ENCODE data around the gene MAPK10. TPM values are rescaled to one million over a fixed set of nuclear protein-coding genes. Genes with fewer than 3 reads are reported as not detected.

The MAPK10 gene
- total and polyA plus RNA-seq, 4 donors: 3.3 to 109 (median 24.5) TPM

DNA sequence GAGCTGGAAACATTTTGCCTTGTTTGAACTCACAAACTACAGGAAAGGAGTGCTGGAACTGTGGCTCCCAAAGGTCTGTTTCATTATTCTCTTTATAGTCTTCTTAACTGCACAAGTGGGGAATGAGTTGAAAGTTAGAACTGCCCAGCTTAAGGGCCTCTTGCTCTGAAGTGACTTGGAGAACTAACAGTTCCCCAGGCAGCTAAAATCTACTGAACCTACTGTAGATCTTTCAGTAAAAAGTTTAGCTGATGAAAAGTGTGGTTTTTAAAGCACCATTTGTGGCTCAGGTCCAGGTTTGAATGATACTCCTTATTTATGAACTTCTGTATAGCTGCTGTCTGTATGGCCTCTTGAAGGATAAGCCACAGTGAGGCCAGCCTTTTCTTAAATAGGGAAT is 353.8 kb downstream of the MAPK10 start:
- H3K36me3 ChIP-seq (ENCODE audit: control insufficient read depth in 4 of 4, insufficient read depth in 4 of 4, low read length in 4 of 4): peaks cover 0 to 6% (median 2%) of the 10 kb centered on the region in 4 donors
- H3K27ac ChIP-seq (ENCODE audit: low read depth in 1 of 2, low read length in 1 of 2): no peak overlapping the region
- TF ChIP-seq, protein P1, sequence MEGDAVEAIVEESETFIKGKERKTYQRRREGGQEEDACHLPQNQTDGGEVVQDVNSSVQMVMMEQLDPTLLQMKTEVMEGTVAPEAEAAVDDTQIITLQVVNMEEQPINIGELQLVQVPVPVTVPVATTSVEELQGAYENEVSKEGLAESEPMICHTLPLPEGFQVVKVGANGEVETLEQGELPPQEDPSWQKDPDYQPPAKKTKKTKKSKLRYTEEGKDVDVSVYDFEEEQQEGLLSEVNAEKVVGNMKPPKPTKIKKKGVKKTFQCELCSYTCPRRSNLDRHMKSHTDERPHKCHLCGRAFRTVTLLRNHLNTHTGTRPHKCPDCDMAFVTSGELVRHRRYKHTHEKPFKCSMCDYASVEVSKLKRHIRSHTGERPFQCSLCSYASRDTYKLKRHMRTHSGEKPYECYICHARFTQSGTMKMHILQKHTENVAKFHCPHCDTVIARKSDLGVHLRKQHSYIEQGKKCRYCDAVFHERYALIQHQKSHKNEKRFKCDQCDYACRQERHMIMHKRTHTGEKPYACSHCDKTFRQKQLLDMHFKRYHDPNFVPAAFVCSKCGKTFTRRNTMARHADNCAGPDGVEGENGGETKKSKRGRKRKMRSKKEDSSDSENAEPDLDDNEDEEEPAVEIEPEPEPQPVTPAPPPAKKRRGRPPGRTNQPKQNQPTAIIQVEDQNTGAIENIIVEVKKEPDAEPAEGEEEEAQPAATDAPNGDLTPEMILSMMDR (IDR thresholded peaks at IDR 0.05; ENCODE audit: control extremely low read depth, extremely low read depth): no peak
- H3K9ac ChIP-seq (ENCODE audit: insufficient read depth in 1 of 2, low read length in 2 of 2): no peak overlapping the region
- no peaks in the 10 kb centered on the region for H3K9me3 ChIP-seq (ENCODE audit: control insufficient read depth in 4 of 4, insufficient read depth in 3 of 4, low read length in 3 of 4)
- no peak overlapping the region for H3K4me3 ChIP-seq
- H3K4me1 ChIP-seq (ENCODE audit: control insufficient read depth in 5 of 5, insufficient read depth in 5 of 5, low read length in 5 of 5): peaks cover 0 to 5% (median 1%) of the 10 kb centered on the region in 5 donors
- no peaks in the 10 kb centered on the region for H3K27me3 ChIP-seq (ENCODE audit: control insufficient read depth in 3 of 3, insufficient read depth in 3 of 3, low read length in 2 of 3)
- peak; percentile 17 for ATAC-seq (ENCODE audit: insufficient read depth, low FRiP score)
- DNase-seq: peak in 2 of 3 donors; percentile 3 to 57

DNA sequence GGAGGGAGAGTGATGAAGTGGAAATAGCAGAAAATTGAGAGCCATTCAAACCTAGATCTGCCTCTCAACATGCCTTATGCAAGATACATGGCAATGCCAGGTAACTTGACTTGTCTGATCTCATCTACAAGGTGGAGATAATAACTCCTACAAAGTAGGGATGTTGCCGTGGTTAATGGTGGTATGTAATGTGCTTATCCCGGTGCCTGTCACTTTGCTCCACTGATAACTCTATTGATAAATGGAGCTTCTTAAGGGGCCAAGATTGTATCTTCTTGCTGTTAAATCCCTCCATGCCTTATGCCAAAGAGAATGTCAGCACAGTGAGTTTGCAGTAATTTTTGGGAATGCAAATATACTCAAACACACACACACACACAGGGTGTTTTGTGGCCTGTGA is 355.8 kb downstream of the MAPK10 start:
- no peak for ATAC-seq (ENCODE audit: insufficient read depth, low FRiP score)
- H3K9me3 ChIP-seq (ENCODE audit: control insufficient read depth in 4 of 4, insufficient read depth in 3 of 4, low read length in 3 of 4): no peaks in the 10 kb centered on the region
- 64 to 83% methylated on average over 2 of the region's 2 CpGs for WGBS, 2 donors

DNA sequence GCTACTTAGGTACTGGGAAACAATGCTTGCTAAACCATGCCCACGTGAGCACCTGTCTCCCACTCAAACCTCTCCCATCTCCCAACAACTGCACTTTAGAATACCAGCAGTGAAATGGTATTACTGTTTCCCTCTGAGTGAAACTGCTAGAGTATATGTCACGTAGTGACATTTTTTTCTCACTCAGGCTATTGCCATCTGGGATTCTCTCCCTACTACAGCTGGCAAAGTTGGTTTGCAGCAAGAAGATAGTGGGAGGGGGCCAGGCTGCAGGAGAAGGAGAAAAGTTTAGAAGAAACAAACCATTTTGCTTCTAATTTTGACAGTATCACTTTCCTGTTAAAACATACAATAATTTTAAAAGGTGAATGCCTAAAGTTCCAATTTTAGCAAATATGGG is 358.3 kb downstream of the MAPK10 start:
- 79% methylated on average over 2 of the region's 2 CpGs for WGBS, 2 donors
- Histone ChIP-seq H3K36me3 (ENCODE audit: control insufficient read depth in 4 of 4, insufficient read depth in 4 of 4, low read length in 4 of 4) (peaks cover 0 to 11% (median 2%) of the 10 kb centered on the region in 4 donors), H3K9me3 (ENCODE audit: control insufficient read depth in 4 of 4, insufficient read depth in 3 of 4, low read length in 3 of 4) (no peaks in the 10 kb centered on the region), H3K4me1 (ENCODE audit: control insufficient read depth in 5 of 5, insufficient read depth in 5 of 5, low read length in 5 of 5) (peaks cover 0 to 5% (median 0%) of the 10 kb centered on the region in 5 donors), H3K27ac (ENCODE audit: low read depth in 1 of 2, low read length in 1 of 2) (no peak overlapping the region), H3K4me3 (no peak overlapping the region), H3K9ac (ENCODE audit: insufficient read depth in 1 of 2, low read length in 2 of 2) (no peak overlapping the region), H3K27me3 (ENCODE audit: control insufficient read depth in 3 of 3, insufficient read depth in 3 of 3, low read length in 2 of 3) (no peaks in the 10 kb centered on the region)
- DNase-seq (no peak), ATAC-seq (ENCODE audit: insufficient read depth, low FRiP score) (no peak)
- TF ChIP-seq, protein P1 (IDR thresholded peaks at IDR 0.05; ENCODE audit: control extremely low read depth, extremely low read depth): no peak

More for the DNA sequence above, 355.8 kb downstream of the MAPK10 start:
- no peaks in the 10 kb centered on the region for H3K27me3 ChIP-seq (ENCODE audit: control insufficient read depth in 3 of 3, insufficient read depth in 3 of 3, low read length in 2 of 3)
- no peak overlapping the region for H3K27ac ChIP-seq (ENCODE audit: low read depth in 1 of 2, low read length in 1 of 2)
- H3K36me3 ChIP-seq (ENCODE audit: control insufficient read depth in 4 of 4, insufficient read depth in 4 of 4, low read length in 4 of 4): peaks cover 0 to 11% (median 2%) of the 10 kb centered on the region in 4 donors
- H3K4me3 ChIP-seq: no peak overlapping the region
- peaks cover 0 to 5% (median 0%) of the 10 kb centered on the region in 5 donors for H3K4me1 ChIP-seq (ENCODE audit: control insufficient read depth in 5 of 5, insufficient read depth in 5 of 5, low read length in 5 of 5)
- TF ChIP-seq, protein P1 (IDR thresholded peaks at IDR 0.05; ENCODE audit: control extremely low read depth, extremely low read depth): no peak
- no peak overlapping the region for H3K9ac ChIP-seq (ENCODE audit: insufficient read depth in 1 of 2, low read length in 2 of 2)
- DNase-seq: no peak

DNA sequence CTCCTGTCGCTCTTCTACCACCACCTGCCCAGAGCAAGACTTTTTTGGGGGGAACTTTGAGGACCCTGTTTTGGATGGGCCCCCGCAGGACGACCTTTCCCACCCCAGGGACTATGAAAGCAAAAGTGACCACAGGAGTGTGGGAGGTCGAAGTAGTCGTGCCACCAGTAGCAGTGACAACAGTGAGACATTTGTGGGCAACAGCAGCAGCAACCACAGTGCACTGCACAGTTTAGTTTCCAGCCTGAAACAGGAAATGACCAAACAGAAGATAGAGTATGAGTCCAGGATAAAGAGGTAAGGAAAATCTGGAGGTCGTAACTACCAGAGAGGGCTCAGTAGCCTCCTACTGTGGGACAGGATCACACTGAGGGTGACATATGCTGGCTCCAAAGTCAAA is 364.5 kb downstream of the MAPK10 start:
- no peaks in the 10 kb centered on the region for H3K27me3 ChIP-seq (ENCODE audit: control insufficient read depth in 3 of 3, insufficient read depth in 3 of 3, low read length in 2 of 3)
- ATAC-seq (ENCODE audit: insufficient read depth, low FRiP score): no peak

More for the DNA sequence above, 364.5 kb downstream of the MAPK10 start:
- Histone ChIP-seq H3K36me3 (ENCODE audit: control insufficient read depth in 4 of 4, insufficient read depth in 4 of 4, low read length in 4 of 4) (peaks cover 0 to 15% (median 13%) of the 10 kb centered on the region in 4 donors), H3K4me3 (no peak overlapping the region), H3K4me1 (ENCODE audit: control insufficient read depth in 5 of 5, insufficient read depth in 5 of 5, low read length in 5 of 5) (no peaks in the 10 kb centered on the region), H3K9ac (ENCODE audit: insufficient read depth in 1 of 2, low read length in 2 of 2) (no peak overlapping the region), H3K27ac (ENCODE audit: low read depth in 1 of 2, low read length in 1 of 2) (no peak overlapping the region), H3K9me3 (ENCODE audit: control insufficient read depth in 4 of 4, insufficient read depth in 3 of 4, low read length in 3 of 4) (no peaks in the 10 kb centered on the region)
- no peak for DNase-seq
- WGBS, 2 donors: 73 to 80% methylated on average over 6 of the region's 6 CpGs
- TF ChIP-seq, protein P1 (IDR thresholded peaks at IDR 0.05; ENCODE audit: control extremely low read depth, extremely low read depth): no peak
